CD4-positive, alpha-beta T cell (primary cell): Measurements from ENCODE around the gene PON3. TPM values are rescaled to one million over a fixed set of nuclear protein-coding genes. Genes with fewer than 3 reads are reported as not detected.

Source experiments
- ATAC-seq: fragments of 200-7000 bp; cut with Tn5 transposase; one replicate; pipeline ENCODE4 v1.10.0; 2022; ENCODE audit warnings: mild to moderate bottlenecking; ENCODE audit not compliant: poor library complexity
- CTCF ChIA-PET: fragments of 350-600 bp; sonication (Branson Sonifier 250); formaldehyde crosslinking; loops from one replicate; lab custom pipeline; 2021; ENCODE audit warnings: antibody characterized with exemption, inconsistent platforms; lab: Charles Lee
- POLR2A ChIA-PET: fragments of 350-600 bp; sonication (Branson Sonifier 250); formaldehyde crosslinking; loops from one replicate; lab custom pipeline; 2021; ENCODE audit warnings: antibody characterized with exemption, inconsistent platforms; lab: Charles Lee
- DNase-seq, 14 experiments: peaks; one replicate each; pipeline ENCODE4 v3.0.0-alpha.2; 2013 to 2020; ENCODE audit warnings: mixed read lengths in 2 of 14
- H3K27ac ChIP-seq, 2 donors: one replicate each; pipeline versions ENCODE4 v1.5.1 to v1.7.0; 2013; ENCODE audit warnings: low read length in 2 of 2, low read depth in 1 of 2, mild to moderate bottlenecking in 1 of 2
- H3K27me3 ChIP-seq, 2 experiments: 1 replicate in 1 of 2; 2 replicates in 1 of 2; pipeline versions ENCODE4 v1.6.1 to v1.7.0; 2013; ENCODE audit warnings: low read length in 2 of 2, control low read depth in 1 of 2, mild to moderate bottlenecking in 1 of 2, moderate library complexity in 1 of 2; ENCODE audit not compliant: insufficient read depth in 2 of 2, control insufficient read depth in 1 of 2
- H3K36me3 ChIP-seq: one replicate; pipeline ENCODE4 v1.6.1; 2013; ENCODE audit warnings: low read length, control low read depth; ENCODE audit not compliant: insufficient read depth
- H3K4me1 ChIP-seq: one replicate; pipeline ENCODE4 v1.6.1; 2013; ENCODE audit warnings: low read length, control low read depth; ENCODE audit not compliant: insufficient read depth
- H3K4me3 ChIP-seq: one replicate; pipeline ENCODE4 v1.5.1; 2013; ENCODE audit warnings: mild to moderate bottlenecking, low read length, moderate library complexity
- H3K9me3 ChIP-seq, 2 experiments: 1 replicate in 1 of 2; 2 replicates in 1 of 2; pipeline versions ENCODE4 v1.6.1 to v1.7.0; 2013; ENCODE audit warnings: low read length in 2 of 2, mild to moderate bottlenecking in 2 of 2, control low read depth in 1 of 2, moderate library complexity in 1 of 2; ENCODE audit not compliant: control insufficient read depth in 1 of 2, insufficient read depth in 1 of 2
- H3K27ac Mint-ChIP-seq: one replicate; pipeline ENCODE4 v1.8.0; 2020; ENCODE audit warnings: mixed read lengths
- H3K27me3 Mint-ChIP-seq: one replicate; pipeline ENCODE4 v1.8.0; 2021; ENCODE audit warnings: mixed read lengths
- H3K36me3 Mint-ChIP-seq: one replicate; pipeline ENCODE4 v1.8.0; 2021; ENCODE audit warnings: low read depth, mixed read lengths
- H3K4me1 Mint-ChIP-seq: one replicate; pipeline ENCODE4 v1.8.0; 2021; ENCODE audit warnings: low read depth, mixed read lengths
- H3K4me3 Mint-ChIP-seq: one replicate; pipeline ENCODE4 v1.8.0; 2020; ENCODE audit warnings: mild to moderate bottlenecking, mixed read lengths
- H3K9me3 Mint-ChIP-seq: one replicate; pipeline ENCODE4 v1.8.0; 2020; ENCODE audit warnings: mixed read lengths
- CTCF ChIP-seq: fragments of 200-600 bp; IDR thresholded peaks from one replicate; pipeline ENCODE4 v1.8.0; 2022; ENCODE audit warnings: antibody characterized with exemption, mild to moderate bottlenecking
- intact Hi-C, 2 experiments: fragments of 100-400 bp; cut with DNase I in 1 of 2; cut with micrococcal nuclease in 1 of 2; formaldehyde crosslinking; loops; one replicate each; pipeline versions ENCODE4 v1.15.1 to v1.9.0; 2023 to 2025; cut with DNase I, micrococcal nuclease
- total RNA-seq, 174 experiments: library from RNA in 2 of 174; stranded (reverse) in 2 of 174; gene quantifications; one replicate each; pipeline ENCODE4 v1.2.3 and lab custom pipeline; 2021 to 2026

PON3 gene
- total RNA-seq, 2 experiments from 2014 or later = not detected

GRCh38 chr7:95324431-95324830, 71.7 kb downstream of the PON3 start, which contains the start of gene PON1:
TSS of gene PON1 (minus strand) at chr7:95324532. CDS start at chr7:95324475, 57 bp downstream.
- H3K27me3 Mint-ChIP-seq = peaks cover 19% of the 10 kb centered on the region

GRCh38 chr7:95323410-95324129, 72.6 kb downstream of the PON3 start:
- Mint-ChIP-seq H3K4me1 (peaks cover 10% of the 10 kb centered on the region), H3K9me3 (no peaks in the 10 kb centered on the region), H3K27ac (no peak overlapping the region), H3K4me3 (no peak overlapping the region), H3K27me3 (peaks cover 19% of the 10 kb centered on the region), H3K36me3 (no peaks in the 10 kb centered on the region)
- ChIA-PET CTCF (no interaction called here), POLR2A (no interaction called here)
- Histone ChIP-seq H3K9me3 (no peaks in the 10 kb centered on the region), H3K27me3 (peaks cover 0 to 5% of the 10 kb centered on the region in 2 experiments), H3K27ac (no peak overlapping the region), H3K4me3 (no peak overlapping the region), H3K4me1 (no peaks in the 10 kb centered on the region), H3K36me3 (no peaks in the 10 kb centered on the region)
- TF ChIP-seq CTCF = no peak
- DNase-seq = no peak
- intact Hi-C loops = no loop called here
- ATAC-seq = no peak

More at GRCh38 chr7:95324431-95324830, 71.7 kb downstream of the PON3 start, which contains the start of gene PON1:
- TF ChIP-seq CTCF = no peak
- peaks cover 0 to 5% of the 10 kb centered on the region in 2 experiments for H3K27me3 ChIP-seq
- intact Hi-C loops = no loop called here
- ATAC-seq (peak; percentile 49), DNase-seq (peak in 4 of 14 experiments; percentile 5 to 34 (median 8))
- ChIA-PET POLR2A (no interaction called here), CTCF (no interaction called here)
- H3K27ac Mint-ChIP-seq = no peak within 1 kb of the TSS
- no peak within 1 kb of the TSS for H3K27ac ChIP-seq
- H3K4me1 ChIP-seq = no peaks in the 10 kb centered on the region
- no peak within 1 kb of the TSS for H3K4me3 ChIP-seq
- H3K9me3 ChIP-seq = no peaks in the 10 kb centered on the region
- H3K4me3 Mint-ChIP-seq = no peak within 1 kb of the TSS
- H3K36me3 ChIP-seq = no peaks in the 10 kb centered on the region
- H3K36me3 Mint-ChIP-seq = no peaks in the 10 kb centered on the region
- H3K4me1 Mint-ChIP-seq = peaks cover 10% of the 10 kb centered on the region
- no peaks in the 10 kb centered on the region for H3K9me3 Mint-ChIP-seq

GRCh38 chr7:95322854-95323253, 73.3 kb downstream of the PON3 start:
- peaks cover 0 to 5% of the 10 kb centered on the region in 2 experiments for H3K27me3 ChIP-seq
- H3K9me3 Mint-ChIP-seq = no peaks in the 10 kb centered on the region
- no peak overlapping the region for H3K4me3 Mint-ChIP-seq
- no peaks in the 10 kb centered on the region for H3K36me3 Mint-ChIP-seq
- ATAC-seq = no peak
- no peak for TF ChIP-seq CTCF
- peaks cover 10% of the 10 kb centered on the region for H3K4me1 Mint-ChIP-seq
- peaks cover 17% of the 10 kb centered on the region for H3K27me3 Mint-ChIP-seq
- H3K36me3 ChIP-seq = no peaks in the 10 kb centered on the region
- no peak overlapping the region for H3K27ac Mint-ChIP-seq
- DNase-seq = no peak
- intact Hi-C loops = no loop called here
- H3K4me1 ChIP-seq = no peaks in the 10 kb centered on the region
- POLR2A ChIA-PET = no interaction called here
- H3K27ac ChIP-seq = no peak overlapping the region
- CTCF ChIA-PET = no interaction called here
- H3K9me3 ChIP-seq = no peaks in the 10 kb centered on the region
- no peak overlapping the region for H3K4me3 ChIP-seq
